CD14-positive monocyte (primary cell): ENCODE data around the gene C1orf74. TPM values are rescaled to one million over a fixed set of nuclear protein-coding genes. Genes with fewer than 3 reads are reported as not detected.
A peak's percentile ranks its signal among the peaks of the same experiment; 100 is the strongest.

ENCODE experiments used
- DNase-seq, 3 donors: peaks; one replicate each; pipeline ENCODE4 v3.0.0-alpha.2; 2011 to 2022
- H2AFZ ChIP-seq: 2 replicates; pipeline ENCODE4 v1.6.0; 2012; ENCODE audit warnings: mild to moderate bottlenecking, low read depth, low read length, inconsistent platforms; ENCODE audit not compliant: insufficient read depth, poor library complexity, severe bottlenecking
- H3K27ac ChIP-seq, 2 donors: 1 replicate in 1 of 2; 2 replicates in 1 of 2; pipeline ENCODE4 v1.5.1; 2012 to 2013; ENCODE audit warnings: low read length in 2 of 2, control low read depth in 1 of 2, inconsistent platforms in 1 of 2, low read depth in 1 of 2, mild to moderate bottlenecking in 1 of 2
- H3K27me3 ChIP-seq, 2 donors: one replicate each; pipeline versions ENCODE4 v1.6.0 to v1.6.1; 2011 to 2013; ENCODE audit warnings: low read length in 2 of 2; ENCODE audit not compliant: control insufficient read depth in 2 of 2, insufficient read depth in 2 of 2
- H3K36me3 ChIP-seq, 2 donors: replicated peaks in 1 of 2; 1 replicate in 1 of 2; 2 replicates in 1 of 2; pipeline versions ENCODE4 v1.5.1 to v1.6.1; 2012 to 2013; ENCODE audit warnings: low read length in 2 of 2, control low read depth in 1 of 2, inconsistent platforms in 1 of 2, mild to moderate bottlenecking in 1 of 2; ENCODE audit not compliant: insufficient read depth in 2 of 2, control insufficient read depth in 1 of 2
- H3K4me1 ChIP-seq, 2 donors: 1 replicate in 1 of 2; 2 replicates in 1 of 2; pipeline versions ENCODE4 v1.5.1 to v1.6.1; 2012 to 2013; ENCODE audit warnings: low read length in 2 of 2, control low read depth in 1 of 2, inconsistent platforms in 1 of 2, mild to moderate bottlenecking in 1 of 2, moderate library complexity in 1 of 2; ENCODE audit not compliant: insufficient read depth in 2 of 2, control insufficient read depth in 1 of 2
- H3K4me2 ChIP-seq: replicated peaks from 2 replicates; pipeline ENCODE3; 2012; ENCODE audit warnings: low read length, moderate library complexity, mild to moderate bottlenecking; ENCODE audit not compliant: poor library complexity, severe bottlenecking; ENCODE audit errors: extremely low read depth
- H3K4me3 ChIP-seq, 3 experiments: fragments of 200-600 bp in 1 of 3; sonication (generic) in 1 of 3; replicated peaks in 1 of 3; 1 replicate in 2 of 3; 2 replicates in 1 of 3; pipeline ENCODE4 v1.5.1; 2011 to 2013; ENCODE audit warnings: low read length in 3 of 3, mild to moderate bottlenecking in 3 of 3, control low read depth in 2 of 3, low read depth in 2 of 3, inconsistent platforms in 1 of 3, moderate library complexity in 1 of 3
- H3K79me2 ChIP-seq: 2 replicates; pipeline ENCODE4 v1.6.0; 2012; ENCODE audit warnings: mild to moderate bottlenecking, control low read depth, inconsistent platforms, low read length, moderate library complexity; ENCODE audit not compliant: insufficient read depth
- H3K9ac ChIP-seq: 2 replicates; pipeline ENCODE4 v1.6.0; 2017; ENCODE audit warnings: low read length, mild to moderate bottlenecking; ENCODE audit not compliant: insufficient read depth, poor library complexity, severe bottlenecking
- H3K9me3 ChIP-seq, 2 donors: replicated peaks in 1 of 2; 1 replicate in 1 of 2; 2 replicates in 1 of 2; pipeline versions ENCODE4 v1.5.1 to v1.6.1; 2012 to 2013; ENCODE audit warnings: low read length in 2 of 2, control low read depth in 1 of 2; ENCODE audit not compliant: control insufficient read depth in 1 of 2, insufficient read depth in 1 of 2
- H4K20me1 ChIP-seq: 2 replicates; pipeline ENCODE4 v1.6.0; 2012; ENCODE audit warnings: mild to moderate bottlenecking, low read length, control low read depth, moderate library complexity; ENCODE audit not compliant: insufficient read depth
- H3K27ac Mint-ChIP-seq, 7 donors: one replicate each; pipeline ENCODE4 v1.8.0; 2020; ENCODE audit warnings: mild to moderate bottlenecking in 7 of 7, mixed read lengths in 7 of 7, moderate library complexity in 6 of 7, inconsistent platforms in 2 of 7
- H3K27me3 Mint-ChIP-seq, 3 donors: one replicate each; pipeline ENCODE4 v1.8.0; 2021 to 2022; ENCODE audit warnings: low read depth in 3 of 3, mild to moderate bottlenecking in 3 of 3, mixed read lengths in 3 of 3, moderate library complexity in 3 of 3, inconsistent platforms in 1 of 3
- H3K36me3 Mint-ChIP-seq, 2 donors: one replicate each; pipeline ENCODE4 v1.8.0; 2020; ENCODE audit warnings: mixed read lengths in 2 of 2, inconsistent platforms in 1 of 2, mild to moderate bottlenecking in 1 of 2
- H3K4me1 Mint-ChIP-seq: one replicate; pipeline ENCODE4 v1.8.0; 2020; ENCODE audit warnings: mild to moderate bottlenecking, mixed read lengths
- H3K4me3 Mint-ChIP-seq, 2 donors: one replicate each; pipeline ENCODE4 v1.8.0; 2020; ENCODE audit warnings: mild to moderate bottlenecking in 2 of 2, mixed read lengths in 2 of 2, moderate library complexity in 1 of 2
- H3K9me3 Mint-ChIP-seq, 7 donors: one replicate each; pipeline ENCODE4 v1.8.0; 2020 to 2022; ENCODE audit warnings: mixed read lengths in 7 of 7, mild to moderate bottlenecking in 6 of 7, moderate library complexity in 6 of 7, inconsistent platforms in 2 of 7
- CTCF ChIP-seq: fragments of 200-600 bp; IDR thresholded peaks from one replicate; pipeline ENCODE4 v1.8.0; 2022; ENCODE audit warnings: antibody characterized with exemption, mild to moderate bottlenecking
- WGBS: methylation state at CpG from one replicate; pipeline ENCODE4 v1.1.5; 2013; ENCODE audit warnings: missing lambda C conversion rate; ENCODE audit not compliant: insufficient coverage; 5-methylcytosine and 5-hydroxymethylcytosine counted together
- intact Hi-C, 2 donors: fragments of 100-400 bp; cut with micrococcal nuclease; formaldehyde crosslinking; loops; one replicate each; pipeline versions ENCODE4 v1.15.0 to v1.15.1; 2023
- polyA plus RNA-seq, 3 donors: library from polyadenylated mRNA; depleted of rRNA in 1 of 3; unstranded in 2 of 3; stranded (reverse) in 1 of 3; fragments of 300-500 nt in 2 of 3; fragments of >200 nt in 1 of 3; fragmentation: Illumina TruSeq in 2 of 3; gene quantifications; 1 replicate in 2 of 3; 2 replicates in 1 of 3; pipeline ENCODE4 v1.2.3, GENCODE V29; 2012 to 2021

C1orf74 gene
- polyA plus RNA-seq, 3 donors: 0.07 to 0.47 (median 0.19) TPM

DNA sequence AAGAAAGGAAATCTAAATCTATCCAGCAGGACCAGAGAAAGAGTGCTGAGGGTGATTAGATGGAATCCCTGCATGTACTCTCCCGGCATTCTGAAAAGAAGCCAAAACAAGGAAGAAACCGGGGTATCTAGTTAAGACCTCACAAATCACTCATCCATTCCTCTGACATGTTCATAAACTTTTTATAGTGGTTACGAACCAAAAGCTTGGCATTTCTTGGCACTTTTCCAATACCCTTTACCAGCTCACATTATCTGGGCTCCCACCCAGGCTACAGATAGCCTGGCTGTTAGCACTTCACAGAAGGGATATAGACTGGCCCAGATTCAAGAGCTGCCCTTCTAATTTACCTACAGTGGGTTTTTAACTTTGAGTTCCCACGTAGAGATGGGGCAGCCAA, 1.8 kb upstream of the C1orf74 start:
- Histone ChIP-seq H2AFZ (no peak overlapping the region), H3K4me3 (no peak overlapping the region), H3K4me1 (peaks cover 14 to 21% of the 10 kb centered on the region in 2 donors), H3K27me3 (peaks cover 0 to 24% of the 10 kb centered on the region in 2 donors), H4K20me1 (no peaks in the 10 kb centered on the region), H3K36me3 (peaks cover 13 to 21% of the 10 kb centered on the region in 2 donors), H3K9me3 (no peaks in the 10 kb centered on the region), H3K9ac (no peak overlapping the region), H3K79me2 (no peaks in the 10 kb centered on the region), H3K4me2 (no peak overlapping the region), H3K27ac (no peak overlapping the region)
- Mint-ChIP-seq H3K27me3 (peaks cover 10 to 20% (median 17%) of the 10 kb centered on the region in 3 donors), H3K4me1 (peaks cover 23% of the 10 kb centered on the region), H3K9me3 (peaks cover 0 to 2% (median 0%) of the 10 kb centered on the region in 7 donors), H3K4me3 (no peak overlapping the region), H3K27ac (no peak overlapping the region), H3K36me3 (peaks cover 15 to 17% of the 10 kb centered on the region in 2 donors)
- DNase-seq: no peak
- no peak for TF ChIP-seq CTCF
- WGBS: 50% methylated on average over 2 of the region's 4 CpGs
- intact Hi-C loops: no loop called here

- Mint-ChIP-seq H3K9me3 (peaks cover 0 to under 1% (median 0%) of the 10 kb centered on the region in 7 donors), H3K4me3 (no peak overlapping the region), H3K27me3 (peaks cover 10 to 17% (median 16%) of the 10 kb centered on the region in 3 donors), H3K27ac (peak overlapping the region in 1 of 7 donors; percentile 6), H3K4me1 (peaks cover 23% of the 10 kb centered on the region), H3K36me3 (peaks cover 19 to 22% of the 10 kb centered on the region in 2 donors)
- DNase-seq: no peak
- Histone ChIP-seq H3K27ac (no peak overlapping the region), H3K79me2 (no peaks in the 10 kb centered on the region), H3K9me3 (no peaks in the 10 kb centered on the region), H3K4me1 (peaks cover 14 to 21% of the 10 kb centered on the region in 2 donors), H3K27me3 (peaks cover 0 to 19% of the 10 kb centered on the region in 2 donors), H4K20me1 (no peaks in the 10 kb centered on the region), H3K9ac (no peak overlapping the region), H2AFZ (no peak overlapping the region), H3K36me3 (peaks cover 18 to 26% of the 10 kb centered on the region in 2 donors), H3K4me3 (no peak overlapping the region), H3K4me2 (no peak overlapping the region)
- WGBS: no CpG with 5 or more reads among the region's 4 CpGs
- TF ChIP-seq CTCF: no peak
- intact Hi-C loops: no loop called here
These were observed 1.2 kb upstream of the C1orf74 start for GRCh38 chr1:209785592-209785991.
